ENCODE measurements around the gene PADI1. TPM values are rescaled to one million over a fixed set of nuclear protein-coding genes. Genes with fewer than 3 reads are reported as not detected.

Gene PADI1
- total and polyA plus RNA-seq, 2 of the 8 experiments (the other 6 are each of a cell fraction or from before 2014, with no cell fraction given): 0.20 to 0.30 TPM

- TF ChIP-seq JUND (IDR thresholded peaks at IDR 0.05; ENCODE audit: low read length): no peak
- no peak for TF ChIP-seq TBP (IDR thresholded peaks at IDR 0.05; ENCODE audit: low read depth, low read length)
- TF ChIP-seq CREB1 (IDR thresholded peaks at IDR 0.05): no peak
Measured at GRCh38 chr1:17168091-17168876, 36.6 kb upstream of the PADI1 start (continued).
